ENCODE data around the gene FRMD4B. TPM values are rescaled to one million over a fixed set of nuclear protein-coding genes. Genes with fewer than 3 reads are reported as not detected.

Gene FRMD4B
- polyA plus RNA-seq, 3 donors, result 13.2 to 21.0 (median 19.6) TPM

DNA sequence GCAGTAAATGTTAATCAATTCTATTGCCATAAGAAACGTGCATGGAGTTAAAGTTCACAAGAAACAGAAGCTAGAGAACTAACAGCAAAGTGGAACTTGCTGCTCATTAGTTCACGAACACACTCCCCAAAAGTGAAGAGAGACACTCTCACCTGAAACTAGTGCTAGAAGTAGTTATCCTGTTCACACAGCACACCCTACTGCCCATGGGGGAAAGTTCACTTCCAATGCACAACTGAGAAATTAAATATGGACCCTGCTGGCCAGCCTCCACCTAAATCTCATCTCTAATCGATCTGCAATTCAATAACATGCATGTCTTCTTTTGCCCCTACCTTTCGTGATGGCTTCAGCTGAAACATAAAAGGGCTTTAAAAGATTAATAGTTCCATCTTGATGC is 39.4 kb upstream of the FRMD4B start:
- no peaks in the 10 kb centered on the region for H3K9me3 Mint-ChIP-seq
- intact Hi-C loops (cut with micrococcal nuclease), result no loop called here
- Histone ChIP-seq H3K79me2 (ENCODE audit: insufficient read depth, low read length) (no peaks in the 10 kb centered on the region), H2AFZ (ENCODE audit: insufficient read depth, low read depth, low read length, poor library complexity, severe bottlenecking) (no peak overlapping the region), H3K9ac (ENCODE audit: insufficient read depth, low read length, poor library complexity, severe bottlenecking) (no peak overlapping the region), H3K4me3 (replicated peaks in 1 of 3; ENCODE audit: low read depth in 2 of 3, low read length in 3 of 3) (no peak overlapping the region), H4K20me1 (ENCODE audit: insufficient read depth, low read length) (no peaks in the 10 kb centered on the region), H3K4me1 (ENCODE audit: control insufficient read depth in 1 of 2, insufficient read depth in 2 of 2, low read length in 2 of 2) (no peaks in the 10 kb centered on the region), H3K4me2 (replicated peaks; ENCODE audit: extremely low read depth, low read length, poor library complexity, severe bottlenecking) (no peak overlapping the region), H3K36me3 (replicated peaks in 1 of 2; ENCODE audit: control insufficient read depth in 1 of 2, insufficient read depth in 2 of 2, low read length in 2 of 2) (no peaks in the 10 kb centered on the region), H3K27ac (ENCODE audit: low read depth in 1 of 2, low read length in 2 of 2) (no peak overlapping the region), H3K27me3 (ENCODE audit: control insufficient read depth in 2 of 2, insufficient read depth in 2 of 2, low read length in 2 of 2) (no peaks in the 10 kb centered on the region), H3K9me3 (replicated peaks in 1 of 2; ENCODE audit: control insufficient read depth in 1 of 2, insufficient read depth in 1 of 2, low read length in 2 of 2) (no peaks in the 10 kb centered on the region)
- no peak for DNase-seq
- peaks cover under 1 to 3% of the 10 kb centered on the region in 2 donors for H3K36me3 Mint-ChIP-seq
- peaks cover 9% of the 10 kb centered on the region for H3K4me1 Mint-ChIP-seq
- H3K27me3 Mint-ChIP-seq (ENCODE audit: low read depth in 3 of 3), result peaks cover 0 to 2% (median 0%) of the 10 kb centered on the region in 3 donors
- WGBS (ENCODE audit: insufficient coverage), result 60% methylated on average over 1 of the region's 4 CpGs
- TF ChIP-seq, protein P1, sequence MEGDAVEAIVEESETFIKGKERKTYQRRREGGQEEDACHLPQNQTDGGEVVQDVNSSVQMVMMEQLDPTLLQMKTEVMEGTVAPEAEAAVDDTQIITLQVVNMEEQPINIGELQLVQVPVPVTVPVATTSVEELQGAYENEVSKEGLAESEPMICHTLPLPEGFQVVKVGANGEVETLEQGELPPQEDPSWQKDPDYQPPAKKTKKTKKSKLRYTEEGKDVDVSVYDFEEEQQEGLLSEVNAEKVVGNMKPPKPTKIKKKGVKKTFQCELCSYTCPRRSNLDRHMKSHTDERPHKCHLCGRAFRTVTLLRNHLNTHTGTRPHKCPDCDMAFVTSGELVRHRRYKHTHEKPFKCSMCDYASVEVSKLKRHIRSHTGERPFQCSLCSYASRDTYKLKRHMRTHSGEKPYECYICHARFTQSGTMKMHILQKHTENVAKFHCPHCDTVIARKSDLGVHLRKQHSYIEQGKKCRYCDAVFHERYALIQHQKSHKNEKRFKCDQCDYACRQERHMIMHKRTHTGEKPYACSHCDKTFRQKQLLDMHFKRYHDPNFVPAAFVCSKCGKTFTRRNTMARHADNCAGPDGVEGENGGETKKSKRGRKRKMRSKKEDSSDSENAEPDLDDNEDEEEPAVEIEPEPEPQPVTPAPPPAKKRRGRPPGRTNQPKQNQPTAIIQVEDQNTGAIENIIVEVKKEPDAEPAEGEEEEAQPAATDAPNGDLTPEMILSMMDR (IDR thresholded peaks at IDR 0.05), result peak; percentile 31
- no peak overlapping the region for H3K4me3 Mint-ChIP-seq
- H3K27ac Mint-ChIP-seq, result no peak overlapping the region

DNA sequence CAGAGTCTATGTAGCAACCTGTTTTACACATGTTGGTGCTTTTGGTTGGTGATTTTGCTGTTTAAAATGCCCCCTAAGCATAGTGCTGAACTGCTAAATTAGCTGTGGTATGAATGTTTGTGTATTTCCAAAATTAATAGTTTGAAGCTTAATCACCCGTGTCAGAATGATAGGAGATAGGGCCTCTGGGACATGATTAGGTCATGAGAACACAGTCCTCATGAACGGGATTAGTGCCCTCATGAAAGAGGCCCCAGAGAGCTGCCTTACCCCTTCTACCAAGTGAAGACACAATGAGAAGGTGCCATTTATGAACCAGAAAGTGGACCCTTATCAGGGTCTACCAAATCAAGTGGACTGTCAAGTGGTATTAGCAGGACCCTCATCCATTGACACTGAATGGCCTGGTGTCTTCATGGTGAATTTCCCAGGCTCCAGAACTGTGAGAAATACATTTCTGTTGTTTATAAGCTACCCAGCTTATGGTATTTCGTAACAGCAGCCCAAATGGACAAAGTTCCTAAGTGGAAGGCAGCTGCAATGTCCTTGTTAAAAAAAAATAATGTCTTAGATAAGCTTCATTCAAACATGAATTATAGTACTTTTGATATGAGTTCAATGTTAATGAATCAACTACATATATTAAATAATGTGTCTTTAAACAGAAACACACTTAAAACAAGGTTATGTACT is 37.7 kb upstream of the FRMD4B start:
- Mint-ChIP-seq H3K36me3 (peaks cover 0 to 4% of the 10 kb centered on the region in 2 donors), H3K4me3 (no peak overlapping the region), H3K4me1 (peaks cover 7% of the 10 kb centered on the region), H3K9me3 (no peaks in the 10 kb centered on the region), H3K27ac (no peak overlapping the region), H3K27me3 (ENCODE audit: low read depth in 3 of 3) (peaks cover 0 to 2% (median 0%) of the 10 kb centered on the region in 3 donors)
- no peaks in the 10 kb centered on the region for H3K4me1 ChIP-seq (ENCODE audit: control insufficient read depth in 1 of 2, insufficient read depth in 2 of 2, low read length in 2 of 2)
- H3K79me2 ChIP-seq (ENCODE audit: insufficient read depth, low read length), result no peaks in the 10 kb centered on the region
- H3K4me3 ChIP-seq (replicated peaks in 1 of 3; ENCODE audit: low read depth in 2 of 3, low read length in 3 of 3), result no peak overlapping the region
- intact Hi-C loops (cut with micrococcal nuclease), result no loop called here
- no peaks in the 10 kb centered on the region for H3K36me3 ChIP-seq (replicated peaks in 1 of 2; ENCODE audit: control insufficient read depth in 1 of 2, insufficient read depth in 2 of 2, low read length in 2 of 2)
- H3K9me3 ChIP-seq (replicated peaks in 1 of 2; ENCODE audit: control insufficient read depth in 1 of 2, insufficient read depth in 1 of 2, low read length in 2 of 2), result no peaks in the 10 kb centered on the region
- no peak overlapping the region for H3K9ac ChIP-seq (ENCODE audit: insufficient read depth, low read length, poor library complexity, severe bottlenecking)
- H4K20me1 ChIP-seq (ENCODE audit: insufficient read depth, low read length), result no peaks in the 10 kb centered on the region
- DNase-seq, result no peak
- H3K27ac ChIP-seq (ENCODE audit: low read depth in 1 of 2, low read length in 2 of 2), result no peak overlapping the region
- TF ChIP-seq, protein P1 (IDR thresholded peaks at IDR 0.05), result no peak
- no CpG with 5 or more reads among the region's 3 CpGs for WGBS (ENCODE audit: insufficient coverage)
- no peak overlapping the region for H3K4me2 ChIP-seq (replicated peaks; ENCODE audit: extremely low read depth, low read length, poor library complexity, severe bottlenecking)
- H2AFZ ChIP-seq (ENCODE audit: insufficient read depth, low read depth, low read length, poor library complexity, severe bottlenecking), result no peak overlapping the region
- no peaks in the 10 kb centered on the region for H3K27me3 ChIP-seq (ENCODE audit: control insufficient read depth in 2 of 2, insufficient read depth in 2 of 2, low read length in 2 of 2)
